OCI-LY1 (cell line): ENCODE results near the gene PTPRN2.

ENCODE experiments used
- EZH2 ChIP-seq: fragments of 200-600 bp; sonication (generic), shearing (Covaris generic); IDR thresholded peaks from 2 replicates; pipeline ENCODE4 v1.8.0; 2017; ENCODE audit warnings: borderline replicate concordance, mixed run types, mild to moderate bottlenecking, antibody characterized with exemption, low read length, moderate library complexity, mixed read lengths
- TF ChIP-seq, protein P1 (sequence below): fragments of 200-600 bp; sonication (generic), shearing (Covaris generic); IDR thresholded peaks from 2 replicates; pipeline ENCODE4 v1.5.1; 2017; ENCODE audit warnings: mild to moderate bottlenecking, antibody characterized with exemption, low read length, moderate library complexity, mixed read lengths

DNA sequence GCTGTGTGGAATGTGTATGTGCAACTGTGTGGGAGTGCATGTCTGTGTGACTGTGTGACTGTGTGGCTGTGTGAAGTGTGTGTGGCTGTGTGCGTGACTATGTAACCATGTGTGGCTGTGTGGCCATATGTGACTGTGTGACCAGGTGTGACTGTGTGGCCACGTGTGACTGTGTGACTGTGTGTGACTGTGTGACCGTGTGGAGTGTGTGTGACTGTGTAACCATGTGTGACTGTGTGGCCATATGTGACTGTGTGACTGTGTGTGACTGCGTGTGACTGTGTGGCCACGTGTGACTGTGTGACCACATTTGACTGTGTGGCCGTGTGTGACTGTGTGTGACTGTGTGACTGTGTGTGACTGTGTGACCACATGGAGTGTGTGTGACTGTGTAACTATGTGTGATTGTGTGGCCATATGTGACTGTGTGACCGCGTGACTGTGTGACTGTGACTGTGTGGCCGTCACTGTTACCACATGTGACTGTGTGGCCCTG is 747.9 kb downstream of the PTPRN2 start:
- TF ChIP-seq, protein P1, sequence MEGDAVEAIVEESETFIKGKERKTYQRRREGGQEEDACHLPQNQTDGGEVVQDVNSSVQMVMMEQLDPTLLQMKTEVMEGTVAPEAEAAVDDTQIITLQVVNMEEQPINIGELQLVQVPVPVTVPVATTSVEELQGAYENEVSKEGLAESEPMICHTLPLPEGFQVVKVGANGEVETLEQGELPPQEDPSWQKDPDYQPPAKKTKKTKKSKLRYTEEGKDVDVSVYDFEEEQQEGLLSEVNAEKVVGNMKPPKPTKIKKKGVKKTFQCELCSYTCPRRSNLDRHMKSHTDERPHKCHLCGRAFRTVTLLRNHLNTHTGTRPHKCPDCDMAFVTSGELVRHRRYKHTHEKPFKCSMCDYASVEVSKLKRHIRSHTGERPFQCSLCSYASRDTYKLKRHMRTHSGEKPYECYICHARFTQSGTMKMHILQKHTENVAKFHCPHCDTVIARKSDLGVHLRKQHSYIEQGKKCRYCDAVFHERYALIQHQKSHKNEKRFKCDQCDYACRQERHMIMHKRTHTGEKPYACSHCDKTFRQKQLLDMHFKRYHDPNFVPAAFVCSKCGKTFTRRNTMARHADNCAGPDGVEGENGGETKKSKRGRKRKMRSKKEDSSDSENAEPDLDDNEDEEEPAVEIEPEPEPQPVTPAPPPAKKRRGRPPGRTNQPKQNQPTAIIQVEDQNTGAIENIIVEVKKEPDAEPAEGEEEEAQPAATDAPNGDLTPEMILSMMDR: no peak
- no peak for TF ChIP-seq EZH2
